ENCODE results near the gene MOGAT2.

MOGAT2 gene

DNA sequence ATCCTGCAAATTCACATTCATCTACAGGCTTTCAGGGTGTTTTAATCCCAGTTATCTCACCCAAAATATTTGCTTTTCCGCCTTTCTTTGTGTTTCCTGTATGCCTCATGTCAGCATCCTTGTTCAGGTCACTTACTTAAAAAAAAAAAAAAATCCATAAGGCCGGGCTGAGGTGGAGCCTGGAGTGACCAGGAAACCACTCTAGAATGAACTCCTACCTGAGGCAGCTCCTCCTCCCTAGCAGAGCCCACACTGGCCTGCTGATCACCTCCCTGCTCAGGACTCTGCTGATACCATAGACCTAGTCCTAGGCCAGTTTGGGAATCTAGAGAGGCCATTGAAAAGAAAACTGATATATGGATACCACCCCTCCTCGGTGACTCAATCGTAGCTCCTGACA lies 42.2 kb downstream of the MOGAT2 start:
- no peaks in the 10 kb centered on the region for H3K4me1 ChIP-seq (ENCODE audit: control insufficient read depth in 2 of 2, insufficient read depth in 2 of 2, low read length in 2 of 2)

DNA sequence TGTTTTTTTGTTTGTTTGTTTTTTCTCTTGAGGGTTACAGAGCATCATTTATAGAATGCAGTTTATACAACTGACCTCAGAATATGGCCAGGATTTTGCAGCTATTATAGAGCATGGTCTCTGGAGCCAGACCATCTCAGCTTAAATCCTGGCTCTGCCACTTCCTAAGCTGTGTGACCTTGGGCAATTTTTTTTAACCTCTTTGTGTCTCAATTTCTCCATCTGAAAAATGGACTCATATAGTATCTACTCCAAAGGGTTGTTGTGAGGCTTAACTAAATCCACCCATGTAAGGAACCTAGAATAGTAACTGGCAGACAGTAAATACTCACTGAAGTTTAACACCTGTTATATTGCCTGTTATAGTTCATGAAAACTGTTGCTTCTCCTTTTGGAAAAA lies 42.6 kb downstream of the MOGAT2 start:
- Histone ChIP-seq H3K4me3 (ENCODE audit: low read length in 2 of 2) (no peak overlapping the region), H3K9ac (ENCODE audit: low read depth in 1 of 2, low read length in 2 of 2) (no peak overlapping the region), H3K27me3 (ENCODE audit: control insufficient read depth in 2 of 2, insufficient read depth in 2 of 2, low read length in 2 of 2) (no peaks in the 10 kb centered on the region), H3K9me3 (ENCODE audit: control insufficient read depth in 2 of 2, low read length in 2 of 2) (no peaks in the 10 kb centered on the region), H3K36me3 (ENCODE audit: control insufficient read depth in 2 of 2, insufficient read depth in 2 of 2, low read length in 2 of 2) (no peaks in the 10 kb centered on the region), H3K27ac (ENCODE audit: low read depth in 2 of 2, low read length in 2 of 2) (no peak overlapping the region), H3K4me1 (ENCODE audit: control insufficient read depth in 2 of 2, insufficient read depth in 2 of 2, low read length in 2 of 2) (no peaks in the 10 kb centered on the region)

More for the DNA sequence above, 42.2 kb downstream of the MOGAT2 start:
- H3K27ac ChIP-seq (ENCODE audit: low read depth in 2 of 2, low read length in 2 of 2), result no peak overlapping the region
- H3K27me3 ChIP-seq (ENCODE audit: control insufficient read depth in 2 of 2, insufficient read depth in 2 of 2, low read length in 2 of 2), result no peaks in the 10 kb centered on the region
- H3K4me3 ChIP-seq (ENCODE audit: low read length in 2 of 2), result no peak overlapping the region
- H3K9me3 ChIP-seq (ENCODE audit: control insufficient read depth in 2 of 2, low read length in 2 of 2), result no peaks in the 10 kb centered on the region
- no peaks in the 10 kb centered on the region for H3K36me3 ChIP-seq (ENCODE audit: control insufficient read depth in 2 of 2, insufficient read depth in 2 of 2, low read length in 2 of 2)
- H3K9ac ChIP-seq (ENCODE audit: low read depth in 1 of 2, low read length in 2 of 2), result no peak overlapping the region

DNA sequence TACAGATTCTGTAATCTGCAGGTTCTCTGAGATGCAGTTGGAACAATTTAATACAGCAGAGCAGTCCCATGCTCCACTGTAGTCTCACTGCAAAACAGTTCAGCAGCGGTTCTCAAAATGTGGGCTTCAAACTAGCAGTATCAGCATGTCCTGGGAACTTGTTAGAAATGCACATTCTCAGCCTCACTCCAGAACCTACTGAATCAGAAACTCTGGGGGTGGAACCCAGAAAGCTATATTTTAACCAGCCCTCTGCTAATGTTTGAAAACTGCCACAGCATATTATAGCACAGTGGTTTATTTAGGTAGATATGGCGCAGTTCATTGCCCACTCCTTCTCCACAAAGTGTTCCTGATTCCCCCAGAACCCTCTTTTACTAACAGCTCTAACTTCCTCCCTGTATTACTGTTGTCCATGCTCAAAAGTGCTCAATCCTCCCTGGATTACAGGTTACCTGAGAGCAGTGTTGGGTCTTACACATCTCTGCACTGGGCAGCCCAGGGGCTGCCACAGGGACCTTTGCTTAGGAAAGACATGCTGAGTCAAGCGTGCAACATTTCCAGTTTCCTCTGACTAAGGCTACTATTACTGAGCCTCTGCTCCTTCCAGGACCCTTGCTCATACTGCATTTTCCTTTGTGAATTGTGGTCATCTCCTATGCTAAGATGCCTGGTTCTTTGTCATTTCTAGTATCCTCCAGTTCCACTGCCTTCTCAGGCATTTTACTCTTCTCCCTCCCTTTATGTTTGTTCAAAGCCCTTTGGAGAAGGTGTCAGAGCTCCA lies 43.3 kb downstream of the MOGAT2 start:
- no peak overlapping the region for H3K27ac ChIP-seq (ENCODE audit: low read depth in 2 of 2, low read length in 2 of 2)
- no peaks in the 10 kb centered on the region for H3K4me1 ChIP-seq (ENCODE audit: control insufficient read depth in 2 of 2, insufficient read depth in 2 of 2, low read length in 2 of 2)
- H3K27me3 ChIP-seq (ENCODE audit: control insufficient read depth in 2 of 2, insufficient read depth in 2 of 2, low read length in 2 of 2), result no peaks in the 10 kb centered on the region
- no peak overlapping the region for H3K9ac ChIP-seq (ENCODE audit: low read depth in 1 of 2, low read length in 2 of 2)
- no peaks in the 10 kb centered on the region for H3K9me3 ChIP-seq (ENCODE audit: control insufficient read depth in 2 of 2, low read length in 2 of 2)
- H3K36me3 ChIP-seq (ENCODE audit: control insufficient read depth in 2 of 2, insufficient read depth in 2 of 2, low read length in 2 of 2), result no peaks in the 10 kb centered on the region
- H3K4me3 ChIP-seq (ENCODE audit: low read length in 2 of 2), result no peak overlapping the region

DNA sequence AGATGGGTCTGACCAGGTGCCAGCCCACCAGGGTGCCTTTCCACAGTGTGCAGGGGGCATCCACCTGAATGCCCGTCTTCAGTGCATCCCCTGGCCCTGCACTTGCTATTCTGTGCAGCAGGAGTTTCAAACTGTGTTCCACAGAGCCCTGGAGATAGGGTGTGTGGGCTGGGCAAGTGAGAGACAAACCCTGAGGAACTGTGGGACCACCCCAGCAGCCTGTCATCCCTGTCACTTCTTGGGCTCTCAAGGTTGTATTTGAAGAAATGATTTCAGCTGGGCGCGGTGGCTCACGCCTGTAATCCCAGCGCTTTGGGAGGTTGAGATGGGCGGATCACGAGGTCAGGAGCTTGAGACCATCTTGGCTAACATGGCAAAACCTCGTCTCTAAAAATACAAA lies 44.5 kb downstream of the MOGAT2 start:
- H3K4me3 ChIP-seq (ENCODE audit: low read length in 2 of 2), result no peak overlapping the region
- no peaks in the 10 kb centered on the region for H3K36me3 ChIP-seq (ENCODE audit: control insufficient read depth in 2 of 2, insufficient read depth in 2 of 2, low read length in 2 of 2)
- H3K27me3 ChIP-seq (ENCODE audit: control insufficient read depth in 2 of 2, insufficient read depth in 2 of 2, low read length in 2 of 2), result peaks cover 0 to 2% of the 10 kb centered on the region in 2 donors
- no peaks in the 10 kb centered on the region for H3K9me3 ChIP-seq (ENCODE audit: control insufficient read depth in 2 of 2, low read length in 2 of 2)
- no peak overlapping the region for H3K9ac ChIP-seq (ENCODE audit: low read depth in 1 of 2, low read length in 2 of 2)
- no peaks in the 10 kb centered on the region for H3K4me1 ChIP-seq (ENCODE audit: control insufficient read depth in 2 of 2, insufficient read depth in 2 of 2, low read length in 2 of 2)
- no peak overlapping the region for H3K27ac ChIP-seq (ENCODE audit: low read depth in 2 of 2, low read length in 2 of 2)

DNA sequence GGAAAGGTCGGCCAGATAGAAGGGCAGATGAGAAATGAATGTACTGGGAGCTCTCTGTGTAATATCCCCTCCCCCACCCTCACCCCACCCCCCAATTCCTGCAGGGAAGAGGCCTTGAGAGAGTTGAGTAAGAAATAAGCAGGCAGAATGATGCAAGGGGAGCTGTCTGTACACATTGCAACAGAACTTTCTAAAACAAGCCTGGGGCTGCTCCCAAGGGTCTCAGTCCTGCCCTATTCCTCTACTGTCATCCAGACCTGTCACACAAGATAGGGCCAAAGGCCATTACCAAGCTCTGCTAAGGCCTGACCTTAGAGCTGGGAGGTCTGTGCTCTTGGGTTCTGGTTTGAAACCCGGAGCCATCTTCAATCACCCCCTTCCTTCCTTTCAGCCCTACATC lies 45.2 kb downstream of the MOGAT2 start:
- no peaks in the 10 kb centered on the region for H3K9me3 ChIP-seq (ENCODE audit: control insufficient read depth in 2 of 2, low read length in 2 of 2)
- no peak overlapping the region for H3K27ac ChIP-seq (ENCODE audit: low read depth in 2 of 2, low read length in 2 of 2)
- H3K27me3 ChIP-seq (ENCODE audit: control insufficient read depth in 2 of 2, insufficient read depth in 2 of 2, low read length in 2 of 2), result peaks cover 0 to 3% of the 10 kb centered on the region in 2 donors
- H3K36me3 ChIP-seq (ENCODE audit: control insufficient read depth in 2 of 2, insufficient read depth in 2 of 2, low read length in 2 of 2), result no peaks in the 10 kb centered on the region
- H3K4me3 ChIP-seq (ENCODE audit: low read length in 2 of 2), result no peak overlapping the region
- no peak overlapping the region for H3K9ac ChIP-seq (ENCODE audit: low read depth in 1 of 2, low read length in 2 of 2)
- H3K4me1 ChIP-seq (ENCODE audit: control insufficient read depth in 2 of 2, insufficient read depth in 2 of 2, low read length in 2 of 2), result peaks cover 1 to 2% of the 10 kb centered on the region in 2 donors

DNA sequence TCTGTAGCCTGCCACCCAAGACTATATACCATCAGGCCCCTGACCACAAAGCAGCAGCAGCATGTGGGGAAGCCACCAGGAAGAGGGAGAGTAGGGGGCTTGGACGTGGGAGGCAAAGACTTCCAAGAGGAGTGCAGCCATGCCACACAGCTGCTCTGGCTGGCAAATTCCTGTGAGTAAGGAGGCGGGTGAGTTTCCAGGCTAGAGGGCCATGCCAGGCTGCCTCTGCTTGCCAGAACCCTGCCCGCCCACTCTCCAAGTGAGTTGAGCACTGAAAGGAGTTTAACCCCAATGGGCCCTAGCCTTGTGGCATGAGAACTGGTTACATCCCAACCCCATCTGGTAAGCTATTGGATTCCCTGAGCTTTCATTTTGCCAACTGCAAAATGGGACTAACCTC lies 46.2 kb downstream of the MOGAT2 start:
- no peaks in the 10 kb centered on the region for H3K36me3 ChIP-seq (ENCODE audit: control insufficient read depth in 2 of 2, insufficient read depth in 2 of 2, low read length in 2 of 2)
- H3K9ac ChIP-seq (ENCODE audit: low read depth in 1 of 2, low read length in 2 of 2), result no peak overlapping the region
- H3K27me3 ChIP-seq (ENCODE audit: control insufficient read depth in 2 of 2, insufficient read depth in 2 of 2, low read length in 2 of 2), result peaks cover 0 to 3% of the 10 kb centered on the region in 2 donors
- H3K27ac ChIP-seq (ENCODE audit: low read depth in 2 of 2, low read length in 2 of 2), result no peak overlapping the region
- peaks cover 6 to 8% of the 10 kb centered on the region in 2 donors for H3K4me1 ChIP-seq (ENCODE audit: control insufficient read depth in 2 of 2, insufficient read depth in 2 of 2, low read length in 2 of 2)
- H3K9me3 ChIP-seq (ENCODE audit: control insufficient read depth in 2 of 2, low read length in 2 of 2), result no peaks in the 10 kb centered on the region
- H3K4me3 ChIP-seq (ENCODE audit: low read length in 2 of 2), result no peak overlapping the region

DNA sequence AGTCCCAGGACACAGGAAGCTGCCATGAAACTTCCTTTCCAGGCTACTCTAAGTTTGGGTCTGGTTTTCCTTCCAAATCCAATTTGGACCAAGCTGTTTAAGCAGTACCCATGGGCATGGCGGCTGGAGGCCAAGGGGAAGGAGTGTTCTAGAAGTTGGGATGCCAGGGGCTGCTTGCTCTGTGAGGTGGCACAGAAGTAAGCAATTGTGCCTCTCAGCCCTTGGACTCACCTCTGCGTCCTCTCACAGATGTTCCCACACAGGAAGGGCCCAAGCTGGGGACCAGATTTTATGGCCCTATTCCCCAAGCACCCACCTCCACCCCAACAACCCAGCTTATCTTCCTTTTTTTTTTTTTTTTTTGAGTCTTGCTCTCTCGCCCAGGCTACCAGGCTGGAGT lies 47.5 kb downstream of the MOGAT2 start:
- Histone ChIP-seq H3K9me3 (ENCODE audit: control insufficient read depth in 2 of 2, low read length in 2 of 2) (no peaks in the 10 kb centered on the region), H3K4me3 (ENCODE audit: low read length in 2 of 2) (no peak overlapping the region), H3K9ac (ENCODE audit: low read depth in 1 of 2, low read length in 2 of 2) (no peak overlapping the region), H3K27me3 (ENCODE audit: control insufficient read depth in 2 of 2, insufficient read depth in 2 of 2, low read length in 2 of 2) (peaks cover 0 to 3% of the 10 kb centered on the region in 2 donors), H3K27ac (ENCODE audit: low read depth in 2 of 2, low read length in 2 of 2) (no peak overlapping the region), H3K4me1 (ENCODE audit: control insufficient read depth in 2 of 2, insufficient read depth in 2 of 2, low read length in 2 of 2) (peaks cover 10 to 12% of the 10 kb centered on the region in 2 donors), H3K36me3 (ENCODE audit: control insufficient read depth in 2 of 2, insufficient read depth in 2 of 2, low read length in 2 of 2) (no peaks in the 10 kb centered on the region)

DNA sequence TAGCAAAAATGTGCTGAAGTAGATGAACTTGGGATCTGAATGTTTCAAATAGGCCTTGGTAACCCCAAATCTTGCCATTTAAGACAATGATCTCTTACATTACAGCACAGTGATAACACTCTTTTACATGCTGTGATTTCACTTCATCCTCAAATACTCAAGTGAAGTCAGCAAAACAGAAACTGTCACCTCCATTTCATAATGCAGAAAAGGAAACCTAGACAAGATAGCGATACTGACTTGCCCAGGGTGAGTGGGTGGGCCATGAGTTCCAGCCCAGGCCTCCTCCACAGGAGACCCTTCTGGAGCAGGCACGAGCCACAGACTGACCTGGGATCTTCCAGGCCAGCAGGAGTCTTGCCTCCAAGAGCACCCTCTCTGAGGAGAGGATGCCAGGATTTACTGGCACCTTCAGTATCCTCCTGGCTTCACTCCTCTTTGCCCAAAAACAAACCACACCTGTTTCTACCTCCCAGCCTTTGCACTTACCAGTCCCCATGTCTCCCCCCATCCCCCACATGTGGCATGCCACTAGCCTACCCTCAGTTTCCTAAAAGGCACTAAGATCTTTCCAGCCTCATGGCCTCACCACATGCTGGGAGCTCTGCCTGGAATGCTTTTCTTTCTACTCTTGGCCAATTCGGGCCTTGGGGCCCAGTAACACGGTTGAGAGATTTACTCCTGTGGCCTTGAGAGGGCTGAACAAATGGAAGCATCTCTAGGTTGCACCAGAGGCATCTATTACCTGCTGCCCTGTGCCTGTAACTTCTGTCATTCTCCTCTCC lies 49.0 kb downstream of the MOGAT2 start:
- Histone ChIP-seq H3K4me3 (ENCODE audit: low read length in 2 of 2) (no peak overlapping the region), H3K36me3 (ENCODE audit: control insufficient read depth in 2 of 2, insufficient read depth in 2 of 2, low read length in 2 of 2) (no peaks in the 10 kb centered on the region), H3K9ac (ENCODE audit: low read depth in 1 of 2, low read length in 2 of 2) (no peak overlapping the region), H3K27ac (ENCODE audit: low read depth in 2 of 2, low read length in 2 of 2) (no peak overlapping the region), H3K4me1 (ENCODE audit: control insufficient read depth in 2 of 2, insufficient read depth in 2 of 2, low read length in 2 of 2) (peaks cover 10 to 12% of the 10 kb centered on the region in 2 donors), H3K9me3 (ENCODE audit: control insufficient read depth in 2 of 2, low read length in 2 of 2) (no peaks in the 10 kb centered on the region), H3K27me3 (ENCODE audit: control insufficient read depth in 2 of 2, insufficient read depth in 2 of 2, low read length in 2 of 2) (peaks cover 0 to 3% of the 10 kb centered on the region in 2 donors)

DNA sequence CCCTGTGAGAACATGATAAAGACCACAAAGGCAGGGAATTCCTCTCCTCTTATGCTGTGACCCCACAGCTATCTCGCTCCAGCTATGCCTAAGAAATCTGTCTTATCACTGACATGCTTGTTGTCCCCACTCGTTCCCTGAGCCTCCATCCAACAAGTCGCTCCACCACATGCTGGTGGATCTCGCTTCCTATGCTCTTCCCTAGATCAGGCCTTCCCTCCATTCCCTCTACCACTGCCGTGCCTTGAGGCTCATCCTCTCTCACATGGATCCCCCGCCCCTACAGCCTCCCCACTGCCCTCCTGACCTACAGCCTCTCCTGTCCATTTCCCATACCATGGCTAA lies 49.6 kb downstream of the MOGAT2 start:
- Histone ChIP-seq H3K36me3 (ENCODE audit: control insufficient read depth in 2 of 2, insufficient read depth in 2 of 2, low read length in 2 of 2) (no peaks in the 10 kb centered on the region), H3K9ac (ENCODE audit: low read depth in 1 of 2, low read length in 2 of 2) (no peak overlapping the region), H3K4me3 (ENCODE audit: low read length in 2 of 2) (no peak overlapping the region), H3K4me1 (ENCODE audit: control insufficient read depth in 2 of 2, insufficient read depth in 2 of 2, low read length in 2 of 2) (peaks cover 10 to 12% of the 10 kb centered on the region in 2 donors), H3K9me3 (ENCODE audit: control insufficient read depth in 2 of 2, low read length in 2 of 2) (no peaks in the 10 kb centered on the region), H3K27ac (ENCODE audit: low read depth in 2 of 2, low read length in 2 of 2) (no peak overlapping the region), H3K27me3 (ENCODE audit: control insufficient read depth in 2 of 2, insufficient read depth in 2 of 2, low read length in 2 of 2) (peaks cover 0 to 3% of the 10 kb centered on the region in 2 donors)

DNA sequence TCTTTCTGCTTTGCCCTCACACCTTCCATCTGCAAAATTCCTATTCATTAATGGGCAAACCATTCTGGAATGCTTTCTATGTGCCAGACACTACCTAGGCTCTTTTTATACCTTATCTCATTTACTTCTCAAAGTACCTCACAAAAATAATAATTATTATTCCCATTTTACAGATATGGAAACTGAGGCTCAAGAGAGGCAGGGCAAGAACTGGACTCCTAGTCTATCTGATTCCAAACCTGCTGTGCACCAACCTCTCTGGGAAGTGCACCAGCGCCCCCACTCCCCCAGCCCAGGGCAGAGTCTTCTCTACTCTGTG lies 50.1 kb downstream of the MOGAT2 start:
- Histone ChIP-seq H3K9me3 (ENCODE audit: control insufficient read depth in 2 of 2, low read length in 2 of 2) (no peaks in the 10 kb centered on the region), H3K9ac (ENCODE audit: low read depth in 1 of 2, low read length in 2 of 2) (peak overlapping the region in 1 of 2 donors; percentile 64)

More for the DNA sequence above, 50.1 kb downstream of the MOGAT2 start:
- Histone ChIP-seq H3K27ac (ENCODE audit: low read depth in 2 of 2, low read length in 2 of 2) (no peak overlapping the region), H3K4me1 (ENCODE audit: control insufficient read depth in 2 of 2, insufficient read depth in 2 of 2, low read length in 2 of 2) (peaks cover 10 to 12% of the 10 kb centered on the region in 2 donors), H3K4me3 (ENCODE audit: low read length in 2 of 2) (peak overlapping the region; percentile 57 to 62), H3K36me3 (ENCODE audit: control insufficient read depth in 2 of 2, insufficient read depth in 2 of 2, low read length in 2 of 2) (no peaks in the 10 kb centered on the region), H3K27me3 (ENCODE audit: control insufficient read depth in 2 of 2, insufficient read depth in 2 of 2, low read length in 2 of 2) (peaks cover 0 to 3% of the 10 kb centered on the region in 2 donors)
